Esophagus (tissue), 2 donors: Measurements from ENCODE around the gene BRD9. TPM values are rescaled to one million over a fixed set of nuclear protein-coding genes. Genes with fewer than 3 reads are reported as not detected.

Source experiments
- H3K27ac ChIP-seq, 2 donors: one replicate each; pipeline ENCODE4 v1.5.1; 2013; ENCODE audit warnings: low read depth in 2 of 2, mild to moderate bottlenecking in 2 of 2, inconsistent platforms in 1 of 2, low read length in 1 of 2, moderate library complexity in 1 of 2
- H3K27me3 ChIP-seq, 2 donors: one replicate each; pipeline ENCODE4 v1.6.1; 2013; ENCODE audit warnings: low read length in 2 of 2, control low read depth in 1 of 2, mild to moderate bottlenecking in 1 of 2; ENCODE audit not compliant: insufficient read depth in 2 of 2, control insufficient read depth in 1 of 2
- H3K36me3 ChIP-seq, 2 donors: one replicate each; pipeline ENCODE4 v1.6.1; 2013; ENCODE audit warnings: low read length in 1 of 2; ENCODE audit not compliant: control insufficient read depth in 2 of 2, insufficient read depth in 2 of 2
- H3K4me1 ChIP-seq, 2 donors: one replicate each; pipeline ENCODE4 v1.6.1; 2013; ENCODE audit warnings: low read length in 1 of 2; ENCODE audit not compliant: control insufficient read depth in 2 of 2, insufficient read depth in 2 of 2
- H3K4me3 ChIP-seq, 2 donors: one replicate each; pipeline ENCODE4 v1.5.1; 2013; ENCODE audit warnings: low read length in 2 of 2, mild to moderate bottlenecking in 2 of 2, low read depth in 1 of 2, moderate library complexity in 1 of 2
- H3K9me3 ChIP-seq, 2 donors: one replicate each; pipeline ENCODE4 v1.6.1; 2013; ENCODE audit warnings: mild to moderate bottlenecking in 2 of 2, low read depth in 1 of 2, low read length in 1 of 2, moderate library complexity in 1 of 2; ENCODE audit not compliant: control insufficient read depth in 2 of 2, insufficient read depth in 1 of 2
- WGBS, 2 donors: extraction: QIAGEN DNeasy Blood & Tissue Kit; methylation state at CpG; one replicate each; pipeline ENCODE4 v1.1.7; 2013; 5-methylcytosine and 5-hydroxymethylcytosine counted together
- polyA plus RNA-seq, 2 donors: library from polyadenylated mRNA; stranded (reverse); fragments of 200-250 nt; gene quantifications; one replicate each; pipeline ENCODE4 v1.2.3, GENCODE V29; 2013
- donor health status: healthy with polysubstance abuse.
- donor health status: Bipolar disorder and iron deficiency.

The BRD9 gene
- polyA plus RNA-seq, 2 donors: 18.4 to 20.6 TPM

DNA sequence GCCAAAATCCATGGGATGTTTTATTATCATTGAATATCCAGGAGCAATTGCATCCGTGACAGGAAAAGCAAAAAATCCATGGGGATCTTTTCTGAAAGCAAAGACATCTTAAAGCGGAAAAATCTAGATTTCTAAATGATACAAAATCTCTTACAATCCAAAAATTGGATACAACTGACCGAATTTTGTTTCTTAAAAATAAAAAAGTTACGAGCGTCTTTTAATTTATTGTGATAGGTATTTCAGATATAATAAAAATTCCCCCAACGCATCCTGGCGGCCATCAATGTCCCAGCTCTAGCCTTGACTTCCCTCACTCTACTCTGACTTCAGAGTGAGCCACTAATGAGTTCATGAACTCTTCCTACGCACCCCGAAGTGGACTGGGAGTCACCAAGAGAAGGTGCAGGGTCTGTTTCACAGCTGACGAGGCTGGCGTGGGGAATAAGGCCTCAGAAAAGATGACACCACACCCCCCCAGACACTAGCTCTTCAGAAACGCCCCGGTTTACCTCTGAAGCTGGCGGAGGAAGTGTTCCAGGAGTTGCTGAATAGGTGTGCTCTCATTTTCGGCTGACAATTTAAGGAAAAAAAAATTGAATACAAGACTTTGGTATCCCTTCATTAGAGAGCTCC, 3.4 kb downstream of the BRD9 start:
- H3K4me3 ChIP-seq: no peak overlapping the region
- H3K27me3 ChIP-seq: no peaks in the 10 kb centered on the region
- H3K36me3 ChIP-seq: peaks cover 12 to 51% of the 10 kb centered on the region in 2 donors
- WGBS, 2 donors: 91 to 95% methylated on average over 15 of the region's 15 CpGs
- H3K27ac ChIP-seq: no peak overlapping the region
- no peaks in the 10 kb centered on the region for H3K9me3 ChIP-seq
- peaks cover 3 to 13% of the 10 kb centered on the region in 2 donors for H3K4me1 ChIP-seq

DNA sequence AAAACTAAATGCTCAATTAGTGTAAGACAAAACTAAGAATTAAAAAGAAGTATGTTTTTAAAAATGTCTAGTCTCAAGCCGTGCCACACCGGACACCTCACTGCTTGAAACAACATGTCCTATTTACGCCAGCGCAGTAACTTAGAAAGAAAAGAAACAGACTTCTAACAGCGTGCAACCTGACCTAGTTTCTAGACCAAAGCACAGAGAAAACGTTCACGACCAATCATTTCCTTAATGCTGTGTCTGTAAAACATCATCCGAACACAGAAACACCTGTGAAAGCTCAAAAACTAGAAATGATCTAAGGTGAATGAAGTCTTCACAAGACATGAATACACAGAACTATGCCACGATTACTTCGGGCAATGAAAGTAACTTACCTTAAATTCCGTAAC, 4.0 kb downstream of the BRD9 start:
- peaks cover 16 to 56% of the 10 kb centered on the region in 2 donors for H3K36me3 ChIP-seq
- no peak overlapping the region for H3K27ac ChIP-seq
- no peak overlapping the region for H3K4me3 ChIP-seq
- no peaks in the 10 kb centered on the region for H3K27me3 ChIP-seq
- H3K4me1 ChIP-seq: peaks cover 3 to 13% of the 10 kb centered on the region in 2 donors
- 92 to 93% methylated on average over 11 of the region's 11 CpGs for WGBS, 2 donors
- no peaks in the 10 kb centered on the region for H3K9me3 ChIP-seq

DNA sequence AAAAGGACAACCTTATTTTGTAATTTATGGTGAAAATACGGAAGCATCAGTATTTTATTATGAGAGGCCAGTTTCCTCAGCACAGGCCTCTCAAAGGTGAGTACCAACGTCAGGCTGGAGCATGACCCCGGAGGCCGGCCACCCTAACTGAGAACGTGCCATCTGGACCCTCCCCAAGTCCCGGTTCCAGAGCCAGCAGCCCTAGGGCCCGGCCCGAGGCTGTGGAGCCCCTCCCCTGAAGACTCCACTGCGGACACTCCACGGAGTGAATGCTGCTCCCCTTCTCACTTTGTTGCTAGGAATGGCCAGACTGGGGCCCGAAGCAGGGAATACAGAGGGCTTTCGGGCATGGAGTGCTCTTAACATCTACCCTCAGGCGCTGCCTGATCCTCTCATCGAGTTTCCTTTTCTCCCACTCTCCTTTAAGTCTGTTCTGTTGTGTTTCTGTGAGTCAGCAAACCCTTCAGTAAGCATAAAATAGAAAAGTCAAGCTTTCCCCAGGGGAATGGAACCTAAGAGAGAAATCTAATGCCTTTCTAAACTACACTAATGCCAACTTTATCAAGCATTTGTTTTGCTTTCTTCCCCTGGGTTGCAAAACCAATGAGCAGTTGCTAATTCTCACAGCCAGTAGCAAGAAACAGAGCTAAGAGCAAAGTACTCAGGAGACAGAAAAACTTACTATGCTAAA, 4.5 kb downstream of the BRD9 start:
- peaks cover 18 to 61% of the 10 kb centered on the region in 2 donors for H3K36me3 ChIP-seq
- H3K27ac ChIP-seq: no peak overlapping the region
- no peaks in the 10 kb centered on the region for H3K9me3 ChIP-seq
- 86 to 87% methylated on average over 14 of the region's 14 CpGs for WGBS, 2 donors
- H3K4me3 ChIP-seq: no peak overlapping the region
- no peaks in the 10 kb centered on the region for H3K27me3 ChIP-seq
- H3K4me1 ChIP-seq: peaks cover 3 to 11% of the 10 kb centered on the region in 2 donors

DNA sequence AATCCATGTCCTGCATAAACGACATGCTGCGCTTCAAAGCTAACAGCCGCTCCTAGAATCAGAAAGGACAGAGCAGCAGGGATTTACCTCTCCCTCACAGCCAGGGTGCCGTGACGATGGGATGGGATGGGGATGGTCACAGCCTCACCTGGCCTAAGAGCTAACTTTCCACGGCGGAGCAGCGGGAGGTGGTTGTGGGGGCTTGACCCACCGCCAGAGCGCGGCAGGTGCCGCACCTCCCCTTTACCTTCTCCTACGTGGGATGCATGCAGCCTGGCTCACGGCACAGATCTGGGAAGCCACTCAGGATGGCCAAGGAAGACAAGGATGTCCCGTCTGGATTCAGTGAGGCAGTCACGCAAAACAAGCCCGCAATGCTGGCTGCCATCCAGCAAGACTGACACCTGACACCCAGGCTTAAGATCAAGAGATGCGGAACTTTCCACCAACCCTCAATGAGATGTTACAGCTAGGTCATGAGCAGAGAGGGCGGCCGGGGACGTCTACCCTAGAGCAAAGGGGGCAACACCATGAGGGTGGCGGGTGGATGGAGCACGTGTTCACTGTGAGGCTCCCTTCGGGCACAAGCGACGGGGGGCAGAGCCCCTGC, 5.8 kb downstream of the BRD9 start:
- Histone ChIP-seq H3K4me3 (no peak overlapping the region), H3K9me3 (no peaks in the 10 kb centered on the region), H3K27ac (no peak overlapping the region), H3K36me3 (peaks cover 18 to 72% of the 10 kb centered on the region in 2 donors), H3K27me3 (no peaks in the 10 kb centered on the region), H3K4me1 (peaks cover 3 to 9% of the 10 kb centered on the region in 2 donors)
- WGBS, 2 donors: 92 to 93% methylated on average over 26 of the region's 26 CpGs

DNA sequence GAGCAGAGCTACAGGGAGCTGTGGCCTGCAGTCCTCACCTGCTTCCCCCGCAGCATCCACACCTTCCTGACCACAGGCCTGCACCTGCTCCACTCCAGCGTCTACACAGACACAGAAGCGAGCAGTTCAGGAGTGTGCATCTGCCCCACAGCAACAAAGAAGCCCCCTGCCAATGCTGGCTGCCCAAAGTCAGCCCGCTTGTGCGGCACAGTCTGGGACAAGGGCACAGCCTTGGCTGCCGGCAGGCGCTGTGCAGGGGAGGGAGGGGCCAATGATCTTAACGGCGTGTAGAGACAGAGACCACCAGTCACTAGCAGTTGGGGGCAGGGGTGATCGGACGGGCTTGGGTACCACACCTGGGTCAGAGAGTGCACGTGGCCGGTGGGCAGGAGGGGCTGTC, 6.6 kb downstream of the BRD9 start:
- 90 to 93% methylated on average over 13 of the region's 13 CpGs for WGBS, 2 donors
- peaks cover under 1 to 2% of the 10 kb centered on the region in 2 donors for H3K4me1 ChIP-seq
- no peaks in the 10 kb centered on the region for H3K27me3 ChIP-seq
- H3K9me3 ChIP-seq: no peaks in the 10 kb centered on the region
- H3K27ac ChIP-seq: no peak overlapping the region
- H3K4me3 ChIP-seq: no peak overlapping the region
- peaks cover 18 to 76% of the 10 kb centered on the region in 2 donors for H3K36me3 ChIP-seq

DNA sequence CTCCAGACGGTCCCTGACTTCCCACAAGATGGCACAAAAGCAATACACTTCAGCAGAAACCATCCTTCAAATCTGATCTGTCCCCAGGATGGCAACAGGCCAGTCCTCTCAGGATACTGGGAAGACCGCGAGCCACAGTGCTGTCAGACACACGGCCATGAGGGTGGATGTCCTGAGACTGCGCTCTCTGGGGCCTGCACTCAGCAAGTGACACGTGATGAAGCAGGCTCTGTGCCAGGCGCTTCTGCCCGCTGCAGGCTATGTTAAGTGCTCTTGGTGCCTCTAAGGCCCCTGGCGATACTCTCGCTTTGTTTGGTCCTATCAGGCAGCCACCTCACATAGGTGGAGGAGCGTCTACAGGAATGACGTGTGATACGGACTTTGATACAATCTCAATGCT, 7.1 kb downstream of the BRD9 start:
- 81 to 85% methylated on average over 13 of the region's 13 CpGs for WGBS, 2 donors

DNA sequence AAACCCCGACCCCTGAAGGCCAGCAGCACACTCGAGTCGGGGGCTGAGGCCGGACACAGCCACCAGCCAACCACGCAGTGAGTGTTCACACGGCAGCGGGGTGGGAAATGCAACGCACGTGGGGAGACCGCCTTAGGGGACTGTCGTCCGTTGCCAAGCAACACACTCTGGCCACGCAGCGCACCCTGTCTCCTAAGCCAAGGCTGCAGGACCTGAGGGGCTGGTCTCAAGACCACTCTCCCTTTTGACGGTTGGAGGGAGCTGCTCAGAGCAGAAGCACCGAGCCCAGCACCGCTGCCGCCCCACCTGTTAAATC, 7.5 kb downstream of the BRD9 start:
- WGBS, 2 donors: 90 to 94% methylated on average over 18 of the region's 18 CpGs
- Histone ChIP-seq H3K27me3 (no peaks in the 10 kb centered on the region), H3K4me3 (no peak overlapping the region), H3K27ac (no peak overlapping the region), H3K36me3 (peaks cover 18 to 73% of the 10 kb centered on the region in 2 donors), H3K4me1 (no peaks in the 10 kb centered on the region), H3K9me3 (no peaks in the 10 kb centered on the region)

More for the DNA sequence above, 7.1 kb downstream of the BRD9 start:
- H3K27me3 ChIP-seq: no peaks in the 10 kb centered on the region
- H3K4me1 ChIP-seq: no peaks in the 10 kb centered on the region
- H3K4me3 ChIP-seq: no peak overlapping the region
- no peak overlapping the region for H3K27ac ChIP-seq
- no peaks in the 10 kb centered on the region for H3K9me3 ChIP-seq
- H3K36me3 ChIP-seq: peaks cover 18 to 77% of the 10 kb centered on the region in 2 donors

DNA sequence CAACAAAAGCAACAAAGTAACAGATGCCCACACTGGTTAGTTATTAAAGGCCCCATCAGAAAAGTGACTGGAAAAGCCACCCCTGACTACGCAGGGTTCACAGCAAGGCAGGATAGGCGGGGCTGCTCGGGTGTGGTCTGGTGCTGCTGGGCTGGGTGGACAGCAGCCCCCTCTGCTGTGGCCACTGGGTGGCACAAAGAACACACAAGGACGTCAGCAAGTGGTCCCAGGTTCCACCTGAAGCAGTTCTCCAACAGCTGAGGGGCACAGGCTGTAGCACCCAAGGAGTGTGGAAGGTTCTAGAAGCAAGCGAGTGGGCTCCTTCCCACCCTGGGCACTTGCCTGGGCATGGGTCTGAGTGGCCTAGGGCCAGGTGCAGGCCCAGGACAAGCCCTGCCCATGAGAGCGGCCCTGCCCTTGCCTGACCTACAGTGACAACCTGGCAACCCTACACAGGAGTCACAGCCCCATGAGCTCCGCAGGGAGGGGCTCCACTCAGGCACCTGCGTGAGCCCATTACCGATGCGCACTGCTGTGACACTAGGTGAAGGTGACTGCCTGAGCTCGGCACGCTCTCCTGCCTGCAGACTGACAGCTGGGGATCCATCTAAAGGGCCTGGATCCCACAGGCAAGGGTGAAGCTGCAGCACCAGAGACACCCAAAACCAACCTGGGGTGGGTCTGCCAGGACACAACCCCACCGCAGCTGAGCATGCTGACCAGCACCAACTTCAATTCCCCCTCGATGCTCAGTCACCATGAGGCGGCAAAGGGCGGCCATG, 8.1 kb downstream of the BRD9 start:
- Histone ChIP-seq H3K9me3 (no peaks in the 10 kb centered on the region), H3K4me3 (no peak overlapping the region), H3K4me1 (no peaks in the 10 kb centered on the region), H3K27ac (no peak overlapping the region), H3K27me3 (no peaks in the 10 kb centered on the region), H3K36me3 (peaks cover 18 to 69% of the 10 kb centered on the region in 2 donors)
- 91 to 93% methylated on average over 16 of the region's 16 CpGs for WGBS, 2 donors

DNA sequence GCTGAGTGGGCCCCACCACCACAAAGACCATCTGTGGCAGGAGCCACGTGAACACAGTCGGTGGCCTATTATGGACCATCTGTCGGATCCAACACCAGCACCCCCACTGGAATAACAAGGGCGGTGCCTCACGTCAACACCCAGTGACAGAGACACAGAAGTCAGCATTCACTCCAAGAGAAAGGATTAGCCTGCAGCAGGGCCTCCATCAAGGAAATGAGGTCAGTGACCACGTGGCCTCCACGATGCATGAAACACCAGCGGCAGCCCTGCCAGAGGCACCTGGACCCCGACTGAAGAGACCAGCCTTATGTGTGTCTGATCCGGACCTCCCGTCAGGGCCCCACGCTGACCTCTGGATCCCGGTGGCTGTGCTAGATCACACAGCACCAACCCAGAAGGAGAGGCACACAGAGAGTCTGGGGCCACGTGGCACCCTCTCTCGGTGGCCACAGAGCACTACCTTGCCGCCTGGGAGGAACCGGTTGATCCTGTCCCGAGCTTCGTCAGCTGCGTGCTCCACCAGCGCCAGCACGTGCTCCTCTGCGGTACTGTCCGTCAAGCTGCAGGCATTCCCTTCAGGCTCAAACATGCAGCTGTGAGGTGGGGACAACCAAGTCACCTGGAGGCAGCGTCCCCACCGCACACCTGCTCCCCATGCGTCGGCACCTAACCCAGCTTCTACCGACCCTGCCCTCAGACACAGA, 9.0 kb downstream of the BRD9 start:
- Histone ChIP-seq H3K36me3 (peaks cover 18 to 67% of the 10 kb centered on the region in 2 donors), H3K27me3 (no peaks in the 10 kb centered on the region)
- WGBS, 2 donors: 93 to 94% methylated on average over 29 of the region's 29 CpGs

More for the DNA sequence above, 9.0 kb downstream of the BRD9 start:
- Histone ChIP-seq H3K27ac (no peak overlapping the region), H3K4me3 (no peak overlapping the region), H3K9me3 (no peaks in the 10 kb centered on the region), H3K4me1 (no peaks in the 10 kb centered on the region)
